CD4-positive, alpha-beta T cell (primary cell): ENCODE data around the gene ACTN4. TPM values are rescaled to one million over a fixed set of nuclear protein-coding genes. Genes with fewer than 3 reads are reported as not detected.
"Not testable (repeated sequence)": the region's sequence is repeated elsewhere in the genome, so short reads cannot be mapped to it uniquely, and the experiment has no call there.

Experiments used
- ATAC-seq: fragments of 200-7000 bp; cut with Tn5 transposase; one replicate; pipeline ENCODE4 v1.10.0; 2022; ENCODE audit warnings: mild to moderate bottlenecking; ENCODE audit not compliant: poor library complexity
- CTCF ChIA-PET: fragments of 350-600 bp; sonication (Branson Sonifier 250); formaldehyde crosslinking; loops from one replicate; lab custom pipeline; 2021; ENCODE audit warnings: antibody characterized with exemption, inconsistent platforms; lab: Charles Lee
- POLR2A ChIA-PET: fragments of 350-600 bp; sonication (Branson Sonifier 250); formaldehyde crosslinking; loops from one replicate; lab custom pipeline; 2021; ENCODE audit warnings: antibody characterized with exemption, inconsistent platforms; lab: Charles Lee
- DNase-seq, 14 experiments: peaks; one replicate each; pipeline ENCODE4 v3.0.0-alpha.2; 2013 to 2020; ENCODE audit warnings: mixed read lengths in 2 of 14
- H3K27ac ChIP-seq, 2 donors: one replicate each; pipeline versions ENCODE4 v1.5.1 to v1.7.0; 2013; ENCODE audit warnings: low read length in 2 of 2, low read depth in 1 of 2, mild to moderate bottlenecking in 1 of 2
- H3K27me3 ChIP-seq, 2 experiments: 1 replicate in 1 of 2; 2 replicates in 1 of 2; pipeline versions ENCODE4 v1.6.1 to v1.7.0; 2013; ENCODE audit warnings: low read length in 2 of 2, control low read depth in 1 of 2, mild to moderate bottlenecking in 1 of 2, moderate library complexity in 1 of 2; ENCODE audit not compliant: insufficient read depth in 2 of 2, control insufficient read depth in 1 of 2
- H3K36me3 ChIP-seq: one replicate; pipeline ENCODE4 v1.6.1; 2013; ENCODE audit warnings: low read length, control low read depth; ENCODE audit not compliant: insufficient read depth
- H3K4me1 ChIP-seq: one replicate; pipeline ENCODE4 v1.6.1; 2013; ENCODE audit warnings: low read length, control low read depth; ENCODE audit not compliant: insufficient read depth
- H3K4me3 ChIP-seq: one replicate; pipeline ENCODE4 v1.5.1; 2013; ENCODE audit warnings: mild to moderate bottlenecking, low read length, moderate library complexity
- H3K9me3 ChIP-seq, 2 experiments: 1 replicate in 1 of 2; 2 replicates in 1 of 2; pipeline versions ENCODE4 v1.6.1 to v1.7.0; 2013; ENCODE audit warnings: low read length in 2 of 2, mild to moderate bottlenecking in 2 of 2, control low read depth in 1 of 2, moderate library complexity in 1 of 2; ENCODE audit not compliant: control insufficient read depth in 1 of 2, insufficient read depth in 1 of 2
- H3K27ac Mint-ChIP-seq: one replicate; pipeline ENCODE4 v1.8.0; 2020; ENCODE audit warnings: mixed read lengths
- H3K27me3 Mint-ChIP-seq: one replicate; pipeline ENCODE4 v1.8.0; 2021; ENCODE audit warnings: mixed read lengths
- H3K36me3 Mint-ChIP-seq: one replicate; pipeline ENCODE4 v1.8.0; 2021; ENCODE audit warnings: low read depth, mixed read lengths
- H3K4me1 Mint-ChIP-seq: one replicate; pipeline ENCODE4 v1.8.0; 2021; ENCODE audit warnings: low read depth, mixed read lengths
- H3K4me3 Mint-ChIP-seq: one replicate; pipeline ENCODE4 v1.8.0; 2020; ENCODE audit warnings: mild to moderate bottlenecking, mixed read lengths
- H3K9me3 Mint-ChIP-seq: one replicate; pipeline ENCODE4 v1.8.0; 2020; ENCODE audit warnings: mixed read lengths
- CTCF ChIP-seq: fragments of 200-600 bp; IDR thresholded peaks from one replicate; pipeline ENCODE4 v1.8.0; 2022; ENCODE audit warnings: antibody characterized with exemption, mild to moderate bottlenecking
- intact Hi-C, 2 experiments: fragments of 100-400 bp; cut with DNase I in 1 of 2; cut with micrococcal nuclease in 1 of 2; formaldehyde crosslinking; loops; one replicate each; pipeline versions ENCODE4 v1.15.1 to v1.9.0; 2023 to 2025; cut with DNase I, micrococcal nuclease
- total RNA-seq, 174 experiments: library from RNA in 2 of 174; stranded (reverse) in 2 of 174; gene quantifications; one replicate each; pipeline ENCODE4 v1.2.3 and lab custom pipeline; 2021 to 2026

Gene ACTN4
- total RNA-seq, 2 experiments from 2014 or later: 70.3 to 84.0 TPM

- no peaks in the 10 kb centered on the region for H3K9me3 ChIP-seq
- ChIA-PET POLR2A (no interaction called here), CTCF (interaction anchor here (1.8 kb wide), 1 partner anchor 8 kb away, joined by 4 read pairs; no protein-coding TSS in a partner anchor)
- DNase-seq (no peak), ATAC-seq (no peak)
- H3K27me3 ChIP-seq: no peaks in the 10 kb centered on the region
- H3K4me1 ChIP-seq: no peaks in the 10 kb centered on the region
- no peak for TF ChIP-seq CTCF
- intact Hi-C loops: no loop called here
- H3K4me3 ChIP-seq: no peak overlapping the region
- H3K36me3 ChIP-seq: peaks cover 90% of the 10 kb centered on the region
- Mint-ChIP-seq H3K4me1 (peaks cover 2% of the 10 kb centered on the region), H3K4me3 (no peak overlapping the region), H3K27me3 (no peaks in the 10 kb centered on the region), H3K9me3 (no peaks in the 10 kb centered on the region), H3K36me3 (peaks cover 94% of the 10 kb centered on the region), H3K27ac (no peak overlapping the region)
- H3K27ac ChIP-seq: no peak overlapping the region
Observed at GRCh38 chr19:38626401-38626800, 21.0 kb upstream of the ACTN4 start.

GRCh38 chr19:38629568-38629967, 17.9 kb upstream of the ACTN4 start:
- H3K27me3 ChIP-seq: no peaks in the 10 kb centered on the region
- CTCF ChIA-PET: no interaction called here
- POLR2A ChIA-PET: no interaction called here
- H3K36me3 Mint-ChIP-seq: peaks cover 85% of the 10 kb centered on the region
- no peak overlapping the region for H3K4me3 Mint-ChIP-seq
- no peak for TF ChIP-seq CTCF
- no peak overlapping the region for H3K27ac Mint-ChIP-seq
- ATAC-seq (no peak), DNase-seq (no peak)
- intact Hi-C loops: no loop called here
- H3K4me3 ChIP-seq: no peak overlapping the region
- peaks cover 8% of the 10 kb centered on the region for H3K4me1 Mint-ChIP-seq
- H3K9me3 Mint-ChIP-seq: no peaks in the 10 kb centered on the region
- H3K36me3 ChIP-seq: peaks cover 78% of the 10 kb centered on the region
- H3K9me3 ChIP-seq: no peaks in the 10 kb centered on the region
- no peak overlapping the region for H3K27ac ChIP-seq
- H3K27me3 Mint-ChIP-seq: no peaks in the 10 kb centered on the region
- H3K4me1 ChIP-seq: peaks cover under 1% of the 10 kb centered on the region

GRCh38 chr19:38631301-38631700, 16.1 kb upstream of the ACTN4 start:
- DNase-seq, H3K27ac Mint-ChIP-seq, CTCF ChIA-PET, H3K9me3 Mint-ChIP-seq, H3K4me3 ChIP-seq, intact Hi-C loops, H3K27me3 Mint-ChIP-seq, POLR2A ChIA-PET, H3K9me3 ChIP-seq, H3K27ac ChIP-seq, ATAC-seq, H3K27me3 ChIP-seq, H3K4me3 Mint-ChIP-seq: not testable (repeated sequence)
- Histone ChIP-seq H3K36me3 (peaks cover 78% of the 10 kb centered on the region), H3K4me1 (peaks cover 18% of the 10 kb centered on the region)
- peaks cover 23% of the 10 kb centered on the region for H3K4me1 Mint-ChIP-seq
- peaks cover 80% of the 10 kb centered on the region for H3K36me3 Mint-ChIP-seq

- H3K9me3 Mint-ChIP-seq, intact Hi-C loops, DNase-seq, H3K4me3 Mint-ChIP-seq, H3K27me3 Mint-ChIP-seq, H3K9me3 ChIP-seq, POLR2A ChIA-PET, H3K27me3 ChIP-seq, H3K4me3 ChIP-seq, H3K27ac Mint-ChIP-seq, ATAC-seq, H3K27ac ChIP-seq: not testable (repeated sequence)
- Mint-ChIP-seq H3K36me3 (peaks cover 78% of the 10 kb centered on the region), H3K4me1 (peaks cover 29% of the 10 kb centered on the region)
- CTCF ChIA-PET: interaction anchor here (3.8 kb wide), 1 partner anchor 229 kb away, joined by 40 read pairs; the partner anchor contains the start of gene FAM98C
- Histone ChIP-seq H3K4me1 (peaks cover 25% of the 10 kb centered on the region), H3K36me3 (peaks cover 71% of the 10 kb centered on the region)
Observed at GRCh38 chr19:38631811-38632475, 15.5 kb upstream of the ACTN4 start.
